K562 (cell line): Measurements from ENCODE around the gene VSIG2. TPM values are rescaled to one million over a fixed set of nuclear protein-coding genes. Genes with fewer than 3 reads are reported as not detected.
A peak's percentile ranks its signal among the peaks of the same experiment; 100 is the strongest.

Experiments used
- ATAC-seq: fragments of 200-7000 bp; cut with Tn5 transposase; 3 replicates; pipeline ENCODE4 v1.9.1; 2020; ENCODE audit warnings: moderate library complexity
- BruUV-seq: library from RNA; stranded (reverse); fragments of 400-500 nt; replicated peaks from 2 replicates; lab custom pipeline; 2021; lab: Mats Ljungman, UMichigan
- CTCF ChIA-PET: fragments of 300-600 bp; formaldehyde crosslinking; extraction: SDS; loops from one replicate; lab custom pipeline; 2021; ENCODE audit warnings: low intra/inter-chr PET ratio; lab: Yijun Ruan, JAX
- POLR2A ChIA-PET: fragments of 300-600, 350-650 bp; sonication (Branson Sonifier 250); formaldehyde crosslinking; extraction: SDS; loops from one replicate; lab custom pipeline; 2021; ENCODE audit warnings: antibody characterized with exemption, inconsistent platforms; lab: Yijun Ruan, JAX
- DNase-seq, 4 experiments: peaks; one replicate each; pipeline versions ENCODE4 v3.0.0 to v3.0.0-alpha.2; 2011 to 2018; ENCODE audit warnings: low spot score in 3 of 4, mixed read lengths in 3 of 4; ENCODE audit errors: extremely low read depth in 1 of 4
- FAIRE-seq: peaks from 2 replicates; lab custom pipeline; 2011; peaks lifted over from hg19 to GRCh38; lab: Jason Lieb, UNC
- H2AFZ ChIP-seq: 2 replicates; pipeline ENCODE4 v1.6.0; 2011; ENCODE audit warnings: low read depth, low read length, control low read depth, inconsistent platforms
- H3K27ac ChIP-seq: fragments of 200-600 bp; 3 replicates; pipeline ENCODE4 v1.8.0; 2011; ENCODE audit warnings: low read depth, mild to moderate bottlenecking, control low read depth, inconsistent platforms, low read length, moderate library complexity, mixed read lengths; ENCODE audit errors: extremely low read depth
- H3K27me3 ChIP-seq, 2 experiments: fragments of 300-600 bp in 1 of 2; 2 replicates in 1 of 2; 3 replicates in 1 of 2; pipeline versions ENCODE4 v1.6.0 to v1.8.0; 2011; ENCODE audit warnings: inconsistent platforms in 2 of 2, low read length in 2 of 2, mild to moderate bottlenecking in 1 of 2, mixed read lengths in 1 of 2, moderate library complexity in 1 of 2; ENCODE audit not compliant: control insufficient read depth in 2 of 2, insufficient read depth in 2 of 2
- H3K36me3 ChIP-seq: fragments of 300-600 bp; 3 replicates; pipeline ENCODE4 v1.8.0; 2011; ENCODE audit warnings: mild to moderate bottlenecking, low read length, inconsistent platforms; ENCODE audit not compliant: control insufficient read depth, insufficient read depth
- H3K4me1 ChIP-seq, 2 experiments: fragments of 200-600 bp in 1 of 2; replicated peaks in 1 of 2; 2 replicates in 1 of 2; 3 replicates in 1 of 2; pipeline versions ENCODE4 v1.5.1 to v1.8.0; 2011; ENCODE audit warnings: inconsistent platforms in 2 of 2, low read length in 2 of 2, mild to moderate bottlenecking in 1 of 2, mixed read lengths in 1 of 2, moderate library complexity in 1 of 2; ENCODE audit not compliant: control insufficient read depth in 2 of 2, insufficient read depth in 2 of 2
- H3K4me2 ChIP-seq: 2 replicates; pipeline ENCODE4 v1.6.1; 2011; ENCODE audit warnings: low read length, control low read depth, inconsistent platforms, mixed read lengths; ENCODE audit not compliant: insufficient read depth
- H3K4me3 ChIP-seq: fragments of 200-600 bp; sonication (generic), shearing (Covaris generic); 2 replicates; pipeline ENCODE4 v1.5.1; 2016; ENCODE audit warnings: control low read depth, inconsistent platforms
- H3K79me2 ChIP-seq: fragments of 200-600 bp; 3 replicates; pipeline ENCODE4 v1.8.0; 2011; ENCODE audit warnings: low read length, inconsistent platforms; ENCODE audit not compliant: control insufficient read depth, insufficient read depth
- H3K9ac ChIP-seq, 2 experiments: 2 replicates each; pipeline versions ENCODE4 v1.6.0 to v1.6.1; 2011; ENCODE audit warnings: low read depth in 2 of 2, low read length in 2 of 2, control low read depth in 1 of 2, inconsistent platforms in 1 of 2, mild to moderate bottlenecking in 1 of 2, mixed read lengths in 1 of 2; ENCODE audit not compliant: insufficient read depth in 1 of 2
- H3K9me1 ChIP-seq: one replicate; pipeline ENCODE4 v1.6.0; 2011; ENCODE audit warnings: inconsistent platforms, mild to moderate bottlenecking, low read length, moderate library complexity; ENCODE audit not compliant: control insufficient read depth, insufficient read depth
- H3K9me3 ChIP-seq: replicated peaks from 2 replicates; pipeline ENCODE4 v1.5.1; 2011; ENCODE audit warnings: low read depth, low read length, inconsistent platforms; ENCODE audit not compliant: control insufficient read depth, insufficient read depth
- H4K20me1 ChIP-seq: replicated peaks from 2 replicates; pipeline ENCODE4 v1.6.1; 2011; ENCODE audit warnings: low read length, inconsistent platforms, mixed read lengths; ENCODE audit not compliant: control insufficient read depth, insufficient read depth
- ATF1 ChIP-seq, 2 experiments: fragments of 450-650 bp in 1 of 2; IDR thresholded peaks; 2 replicates each; pipeline ENCODE4 v1.6.1; 2016; ENCODE audit warnings: missing compliant biosample characterization in 1 of 2, missing genetic modification characterization in 1 of 2
- CCNT2 ChIP-seq: IDR thresholded peaks from 2 replicates; pipeline ENCODE4 v1.6.1; 2011; ENCODE audit warnings: borderline replicate concordance, low read depth, mild to moderate bottlenecking, moderate library complexity, mixed read lengths, low read length; ENCODE audit not compliant: insufficient read length; ENCODE audit errors: extremely low read depth
- CREB3 ChIP-seq: fragments of 450-650 bp; conservative IDR thresholded peaks from 2 replicates; pipeline ENCODE4 v1.6.1; 2016; ENCODE audit warnings: missing genetic modification characterization, low read depth, mild to moderate bottlenecking, missing compliant biosample characterization, moderate library complexity
- EGR1 ChIP-seq: fragments of 450-650 bp; conservative IDR thresholded peaks from 2 replicates; pipeline ENCODE4 v1.6.1; 2017; ENCODE audit warnings: mild to moderate bottlenecking
- HDAC2 ChIP-seq: fragments of 450-650 bp; IDR thresholded peaks from 2 replicates; pipeline ENCODE4 v1.6.1; 2016; ENCODE audit warnings: mild to moderate bottlenecking
- LARP7 ChIP-seq: fragments of 450-650 bp; IDR thresholded peaks from 2 replicates; pipeline ENCODE4 v1.6.1; 2016
- NR3C1 ChIP-seq: sonication (generic); formaldehyde crosslinking; IDR thresholded peaks from 2 replicates; pipeline ENCODE4 v1.8.1; 2022; ENCODE audit warnings: missing genetic modification reagents
- PML ChIP-seq: IDR thresholded peaks from 2 replicates; pipeline ENCODE4 v1.6.1; 2012; ENCODE audit warnings: low read length, inconsistent platforms
- RFX1 ChIP-seq: fragments of 450-650 bp; IDR thresholded peaks from 2 replicates; pipeline ENCODE4 v1.6.1; 2016; ENCODE audit warnings: mild to moderate bottlenecking, moderate library complexity
- SAFB2 ChIP-seq: fragments of 200-400 bp; formaldehyde crosslinking; IDR thresholded peaks from 2 replicates; pipeline ENCODE4 v1.6.1; 2018; ENCODE audit warnings: borderline replicate concordance, low read length, low read depth, moderate library complexity; ENCODE audit not compliant: severe bottlenecking
- SIN3B ChIP-seq: fragments of 450-650 bp; IDR thresholded peaks from 2 replicates; pipeline ENCODE4 v1.6.1; 2017; ENCODE audit warnings: low read depth, mild to moderate bottlenecking, moderate library complexity
- ZNF695 ChIP-seq: fragments of 450-650 bp; formaldehyde crosslinking; IDR thresholded peaks from 2 replicates; pipeline ENCODE4 v1.4.0; 2020; ENCODE audit warnings: mild to moderate bottlenecking, moderate library complexity
- WGBS: fragments of 100-300 bp; shearing (Covaris generic); methylation state at CpG from one replicate; pipeline ENCODE4 v1.1.6; 2016; ENCODE audit warnings: low coverage, mixed read lengths; ENCODE audit not compliant: insufficient coverage; ENCODE audit errors: missing lambda C conversion rate; 5-methylcytosine and 5-hydroxymethylcytosine counted together
- in situ Hi-C: fragments of 300-500 bp; cut with MboI; formaldehyde crosslinking; loops from 4 replicates; pipeline ENCODE4 v1.15.0; 2018; ENCODE audit warnings: inconsistent platforms, mixed read lengths
- intact Hi-C: fragments of 100-400 bp; cut with micrococcal nuclease; formaldehyde crosslinking; loops from 2 replicates; pipeline ENCODE4 v1.14.2; 2022
- polyA plus RNA-seq, 8 experiments: library from polyadenylated mRNA; depleted of rRNA in 4 of 8; stranded (reverse) in 5 of 8; unstranded in 3 of 8; fragments of >200 nt; fragmentation: Nextera tagmentation in 2 of 8; fragmentation: Illumina TruSeq in 1 of 8; extraction: Ambion mirVana in 2 of 8; extraction: Trizol in 1 of 8; gene quantifications; 2 replicates each; pipeline versions ENCODE4 v1.2.1 to v1.2.3, GENCODE V29; 2011 to 2014; ENCODE audit warnings: inconsistent platforms in 1 of 8, missing spikeins in 1 of 8
- total RNA-seq, 7 experiments: library from RNA; depleted of rRNA in 6 of 7; stranded (reverse); fragments of >200 nt in 6 of 7; fragmentation: Illumina TruSeq in 2 of 7; extraction: Trizol in 2 of 7; gene quantifications; 2 replicates each; pipeline versions ENCODE4 v1.2.1 to v1.2.3, GENCODE V29; 2011 to 2021; ENCODE audit warnings: low replicate concordance in 1 of 7

The VSIG2 gene
- total and polyA plus RNA-seq, 9 of the 15 experiments (the other 6 are each of a cell fraction or from before 2014, with no cell fraction given), result not detected

- WGBS, result 55% methylated on average over 21 of the region's 21 CpGs
- peaks cover 14 to 17% of the 10 kb centered on the region in 2 experiments; a peak in 4 of 5 replicates for H3K4me1 ChIP-seq
- H3K79me2 ChIP-seq, result no peaks in the 10 kb centered on the region
- FAIRE-seq (no peak), ATAC-seq (no peak), DNase-seq (no peak)
- ChIA-PET CTCF (no interaction called here), POLR2A (interaction anchor here (1.0 kb wide), 1 partner anchor 19 kb away, joined by 3 read pairs; no protein-coding TSS in a partner anchor)
- H2AFZ ChIP-seq, result peak overlapping the region; percentile 79; the same call in 1 of the 2 replicates
- no peak overlapping the region for H3K4me3 ChIP-seq
- H3K9ac ChIP-seq, result no peak overlapping the region
- H3K9me1 ChIP-seq, result no peaks in the 10 kb centered on the region
- no peaks in the 10 kb centered on the region for H3K9me3 ChIP-seq
- in situ Hi-C loops, result no loop called here
- H3K27me3 ChIP-seq, result peaks cover 13 to 50% of the 10 kb centered on the region in 2 experiments
- peak overlapping the region; percentile 87; the same call in 1 of the 2 replicates for H3K4me2 ChIP-seq
- no peak overlapping the region for H3K27ac ChIP-seq
- intact Hi-C loops, result no loop called here
- TF ChIP-seq ATF1 (CRISPR knock-in tag; IDR thresholded peaks at IDR 0.05) (no peak), ATF1 (tag; IDR thresholded peaks at IDR 0.05) (0 out of 2 replicates have a peak, but pooled peaks have one; percentile 13), PML (no peak)
- 0 out of 2 replicates have a peak, but pooled peaks cover 9% of the 10 kb centered on the region for H4K20me1 ChIP-seq
- no peaks in the 10 kb centered on the region for H3K36me3 ChIP-seq
- no TSS peak for BruUV-seq
These were observed 13.2 kb downstream of the VSIG2 start for GRCh38 chr11:124738713-124739478.

GRCh38 chr11:124737638-124738305 is 14.3 kb downstream of the VSIG2 start:
- H4K20me1 ChIP-seq, result 0 out of 2 replicates have a peak, but pooled peaks cover 8% of the 10 kb centered on the region
- DNase-seq, result peak in 1 of 4 experiments; percentile 46
- peaks cover 14 to 17% of the 10 kb centered on the region in 2 experiments; a peak in 4 of 5 replicates for H3K4me1 ChIP-seq
- H3K4me2 ChIP-seq, result no peak overlapping the region; the same call in 1 of the 2 replicates
- POLR2A ChIA-PET, result no interaction called here
- in situ Hi-C loops, result no loop called here
- no peak overlapping the region for H3K9ac ChIP-seq
- H3K4me3 ChIP-seq, result no peak overlapping the region
- WGBS, result 2% methylated on average over 7 of the region's 7 CpGs
- no TSS peak for BruUV-seq
- no peaks in the 10 kb centered on the region for H3K36me3 ChIP-seq
- peaks cover 11 to 39% of the 10 kb centered on the region in 2 experiments; a peak in 4 of 5 replicates for H3K27me3 ChIP-seq
- no peak overlapping the region for H3K27ac ChIP-seq
- intact Hi-C loops, result no loop called here
- no peak overlapping the region for H2AFZ ChIP-seq
- no peaks in the 10 kb centered on the region for H3K9me1 ChIP-seq
- FAIRE-seq, result no peak
- CTCF ChIA-PET, result no interaction called here
- no peak for ATAC-seq
- no peaks in the 10 kb centered on the region for H3K79me2 ChIP-seq
- no peaks in the 10 kb centered on the region for H3K9me3 ChIP-seq
- TF ChIP-seq SAFB2, result no peak
- no peak for TF ChIP-seq CCNT2
- no peak for TF ChIP-seq LARP7
- peak; percentile 76 for TF ChIP-seq RFX1
- no peak for TF ChIP-seq ZNF695
- TF ChIP-seq SIN3B, result no peak
- no peak for TF ChIP-seq NR3C1 (CRISPR knock-in tag)
- TF ChIP-seq EGR1, result peak; percentile 88
- TF ChIP-seq CREB3 (tag), result no peak
- TF ChIP-seq HDAC2, result no peak
